AG08395 (cell line): Measurements from ENCODE around the gene AGO3.
"Not testable (repeated sequence)": the region's sequence is repeated elsewhere in the genome, so short reads cannot be mapped to it uniquely, and the experiment has no call there.

Experiments
- DNase-seq: peaks from one replicate; pipeline ENCODE4 v3.0.0; 2012; ENCODE audit warnings: mixed read lengths, low spot score

The AGO3 gene

DNA sequence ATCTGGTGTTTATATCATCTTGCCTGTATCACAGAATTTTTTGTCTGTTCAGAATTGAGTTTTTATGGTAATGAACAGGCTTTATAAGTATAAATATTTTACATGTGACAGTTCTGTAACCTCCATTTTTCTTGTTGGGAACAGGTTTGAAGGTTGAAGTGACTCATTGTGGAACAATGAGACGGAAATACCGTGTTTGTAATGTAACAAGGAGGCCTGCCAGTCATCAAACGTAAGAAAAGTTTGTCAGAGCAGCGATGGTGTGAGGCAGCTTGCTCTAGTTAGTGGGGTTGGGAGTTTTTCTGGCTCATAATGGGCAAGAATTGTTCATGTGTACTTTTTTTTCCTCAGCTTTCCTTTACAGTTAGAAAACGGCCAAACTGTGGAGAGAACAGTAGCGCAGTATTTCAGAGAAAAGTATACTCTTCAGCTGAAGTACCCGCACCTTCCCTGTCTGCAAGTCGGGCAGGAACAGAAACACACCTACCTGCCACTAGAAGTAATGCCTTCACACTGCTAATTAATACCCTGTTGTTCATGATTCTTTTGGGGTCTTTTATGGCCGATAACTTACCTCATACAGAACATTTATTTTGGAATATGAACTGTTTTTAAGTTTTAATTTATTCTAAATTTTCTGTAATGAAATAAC, 77.8 kb downstream of the AGO3 start:
- DNase-seq = no peak

DNA sequence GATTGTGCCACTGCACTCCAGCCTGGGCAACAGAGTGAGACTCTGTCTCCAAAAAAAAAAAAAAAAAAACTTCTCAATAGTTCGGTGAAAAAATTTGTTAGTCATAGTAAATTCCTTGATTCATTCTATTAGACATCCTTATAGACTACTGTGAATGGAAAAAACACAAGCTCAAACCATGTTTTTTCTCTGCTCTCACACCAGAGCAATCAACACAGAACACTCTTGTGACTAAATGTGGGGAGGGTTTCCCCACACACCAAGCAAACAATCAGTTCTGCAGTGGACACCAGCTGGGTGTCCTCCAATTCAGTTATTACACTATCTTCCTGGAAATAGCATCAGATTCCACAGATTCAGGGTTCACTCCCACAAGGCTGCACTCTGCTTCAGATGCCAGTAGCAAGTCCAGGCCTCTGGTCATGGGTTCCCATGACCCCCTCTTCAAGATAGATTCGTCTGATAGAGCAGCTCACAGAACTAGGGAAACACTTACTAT, 83.9 kb downstream of the AGO3 start:
- DNase-seq = no peak

DNA sequence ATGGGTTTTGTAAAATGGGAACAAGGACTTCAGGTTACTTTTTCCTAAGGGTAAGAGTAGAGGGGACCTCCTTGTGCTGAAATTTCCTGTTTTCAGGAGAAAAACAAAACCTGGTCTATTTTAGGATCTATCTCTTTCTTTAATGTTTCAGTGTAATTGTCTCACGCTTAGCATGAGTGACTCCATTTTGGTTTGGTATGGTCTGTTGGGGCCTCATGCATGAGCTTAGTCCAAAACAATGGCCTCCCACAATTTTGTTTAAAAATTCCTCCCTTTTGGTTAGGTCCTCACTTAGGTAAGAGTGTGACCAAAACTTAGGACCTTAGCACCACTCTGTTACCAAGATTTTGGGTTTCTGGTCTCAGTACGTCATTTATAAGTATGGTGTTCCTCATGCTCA, 85.8 kb downstream of the AGO3 start:
- DNase-seq = no peak

DNA sequence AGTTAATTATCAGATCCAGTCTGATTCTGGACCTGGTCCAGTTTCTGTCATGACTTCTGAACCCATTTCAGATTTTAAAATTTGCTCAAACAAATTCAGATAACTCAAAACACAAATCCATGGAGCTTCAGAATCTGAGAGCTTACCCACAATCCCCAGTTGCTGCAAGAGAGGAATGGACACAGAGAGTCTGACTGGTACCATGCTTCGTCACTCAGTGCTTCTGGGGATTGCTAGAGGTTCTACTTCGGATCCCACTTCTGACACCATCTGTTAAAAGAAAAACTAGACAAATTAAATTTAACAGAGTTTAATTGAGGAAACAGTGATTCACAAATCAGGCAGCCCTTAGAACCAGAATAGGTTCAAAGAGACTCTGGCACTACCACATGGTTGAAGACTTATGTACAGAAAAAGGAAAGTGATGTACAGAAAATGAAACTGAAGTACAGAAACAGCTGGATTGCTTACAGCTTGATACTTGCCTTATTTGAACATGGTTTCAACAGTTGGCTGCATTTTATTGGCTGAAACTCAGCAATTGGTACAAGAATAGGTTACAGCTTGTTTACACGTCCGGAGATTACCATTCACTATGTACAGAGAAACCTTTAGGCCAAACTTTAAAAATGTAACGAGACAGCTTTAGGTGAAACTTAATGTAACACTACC, 92.3 kb downstream of the AGO3 start:
- no peak for DNase-seq

DNA sequence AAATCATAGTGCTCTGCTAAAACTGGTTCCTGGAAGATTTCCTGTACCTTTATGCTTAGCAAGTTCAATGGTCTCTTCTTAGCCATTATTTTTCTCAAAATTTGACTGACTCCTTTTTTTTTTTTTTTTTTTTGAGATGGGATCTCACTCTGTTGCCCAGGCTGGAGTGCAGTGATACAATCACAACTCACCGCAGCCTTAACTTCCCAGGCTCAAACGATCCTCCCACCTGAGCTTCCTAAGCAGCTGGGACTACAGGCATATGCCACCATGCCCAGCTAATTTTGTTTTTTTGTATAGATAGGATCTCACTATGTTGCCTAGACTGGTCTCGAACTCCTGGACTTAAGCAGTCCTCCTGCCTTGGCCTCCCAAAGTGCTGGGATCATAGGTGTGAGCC, 93.1 kb downstream of the AGO3 start:
- DNase-seq = not testable (repeated sequence)

DNA sequence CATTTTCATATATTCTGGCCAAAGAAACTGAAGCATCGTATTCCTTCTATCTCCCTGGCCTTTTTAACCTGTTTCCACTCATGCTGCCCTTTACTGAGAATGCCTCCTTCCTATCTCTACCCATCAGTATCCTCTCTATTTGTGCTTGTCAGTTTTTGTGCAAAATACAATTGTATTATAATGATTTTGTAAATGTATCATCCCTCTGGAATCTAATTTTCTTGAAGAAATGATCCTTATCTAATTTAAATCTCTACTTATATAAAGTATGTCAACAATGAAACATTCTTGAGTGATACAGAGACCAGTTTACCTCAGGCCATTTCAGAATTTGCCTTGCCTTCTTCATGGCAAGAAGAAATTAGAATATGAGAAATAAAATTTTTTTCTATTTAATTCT, 93.9 kb downstream of the AGO3 start:
- DNase-seq = no peak

DNA sequence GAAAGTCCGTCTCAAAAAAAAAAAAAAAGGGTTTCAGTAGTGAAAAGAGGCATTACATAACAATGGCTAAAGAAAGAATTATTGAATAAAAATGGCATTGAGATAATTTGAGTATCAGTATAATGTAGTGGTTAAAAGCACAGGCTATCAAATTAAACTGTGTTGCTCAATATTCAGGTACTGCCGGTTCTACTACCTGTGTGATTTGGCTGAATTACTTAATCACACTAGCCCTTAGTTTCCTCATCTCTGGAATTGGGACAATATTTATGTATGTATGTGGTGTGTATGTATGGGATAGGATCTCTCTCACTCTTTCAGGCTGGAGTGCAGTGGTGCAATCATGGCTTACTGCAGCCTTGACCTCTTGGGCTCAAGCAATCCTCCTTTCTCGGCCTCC, 96.9 kb downstream of the AGO3 start:
- DNase-seq = no peak

DNA sequence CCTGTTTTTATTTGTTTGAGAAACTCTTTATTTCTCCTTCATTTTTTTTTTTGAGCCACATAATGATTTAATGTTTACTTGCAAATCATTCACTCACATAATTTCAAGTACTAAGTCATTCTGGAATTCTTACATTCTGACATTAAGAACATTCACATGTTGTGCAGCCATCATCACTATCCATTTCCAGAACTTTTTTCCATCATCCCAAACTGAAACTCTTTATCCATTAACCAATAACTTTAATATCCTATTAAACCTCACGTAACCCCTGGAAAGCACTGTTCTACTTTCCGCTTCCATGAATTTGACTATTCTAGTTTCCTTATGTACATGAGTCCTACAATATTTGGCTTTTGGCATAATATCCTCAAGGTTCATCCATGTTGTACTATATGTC, 100.5 kb downstream of the AGO3 start:
- DNase-seq = no peak

DNA sequence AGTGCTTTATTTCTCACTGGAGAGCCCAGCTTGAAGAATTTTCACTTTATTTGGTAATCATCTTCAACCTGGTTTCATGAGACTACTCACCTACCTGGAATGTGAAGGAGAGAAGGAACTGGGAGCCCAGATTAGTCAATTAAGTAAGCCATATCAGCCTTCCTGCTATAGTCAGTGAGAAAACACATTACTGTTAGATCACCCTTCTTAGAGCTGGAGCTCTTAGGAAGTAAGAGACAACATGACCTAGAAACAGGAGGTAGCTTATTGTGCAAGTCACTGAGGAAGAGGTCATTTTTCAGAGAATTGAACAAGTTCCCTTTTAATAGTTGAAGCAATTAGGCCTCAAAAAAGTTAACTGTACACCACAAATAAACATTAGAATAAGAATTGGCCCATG, 103.8 kb downstream of the AGO3 start:
- DNase-seq = peak; percentile 11

DNA sequence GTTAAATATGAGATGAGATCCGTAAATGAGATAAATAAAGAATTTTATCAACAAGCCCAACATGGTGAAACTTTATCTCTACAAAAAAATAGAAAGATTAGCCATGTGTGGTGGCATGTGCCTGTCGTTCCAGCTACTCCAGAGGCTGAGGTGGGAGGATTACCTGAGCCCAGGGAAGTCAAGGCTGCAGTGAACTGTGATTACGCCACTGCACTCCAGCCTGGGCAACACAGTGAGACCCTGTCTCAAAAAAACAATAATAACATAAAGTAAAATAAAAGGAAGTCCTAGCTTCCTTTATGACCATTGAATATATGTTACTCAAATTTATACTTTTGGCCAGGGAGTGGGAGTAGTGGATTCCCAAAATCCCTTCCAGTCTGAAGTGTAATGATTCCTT, 104.2 kb downstream of the AGO3 start:
- DNase-seq = no peak

DNA sequence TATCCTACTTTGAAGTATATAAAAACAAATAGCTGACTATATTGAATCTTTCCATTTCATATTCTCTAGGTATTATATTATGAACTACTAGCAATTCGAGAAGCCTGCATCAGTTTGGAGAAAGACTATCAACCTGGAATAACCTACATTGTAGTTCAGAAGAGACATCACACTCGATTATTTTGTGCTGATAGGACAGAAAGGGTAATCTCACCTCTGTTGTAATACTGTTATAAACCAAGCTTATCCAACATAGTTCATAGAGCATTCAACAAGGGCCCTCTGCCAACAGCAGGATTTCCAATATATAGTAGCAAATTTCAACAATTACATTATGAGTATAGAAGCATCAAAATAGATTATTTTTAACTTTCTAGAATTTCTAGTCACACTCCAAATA, 109.3 kb downstream of the AGO3 start:
- no peak for DNase-seq

DNA sequence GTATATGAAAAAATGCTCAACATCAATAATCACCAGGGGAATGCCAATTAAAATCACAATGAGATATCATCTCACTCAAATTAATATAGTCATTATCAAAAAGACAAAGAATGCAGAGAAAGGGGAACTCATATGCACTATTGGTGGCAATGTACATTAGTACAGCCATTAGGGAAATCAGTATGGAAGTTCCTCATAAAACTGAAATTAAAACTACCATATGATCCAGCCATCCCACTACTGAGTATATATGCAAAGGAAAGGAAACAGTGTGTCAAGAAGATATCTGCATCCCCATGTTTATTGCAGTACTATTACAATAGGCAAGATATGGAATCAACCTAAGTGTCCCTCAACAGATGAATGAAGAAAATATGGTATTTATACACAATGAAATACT, 120.9 kb downstream of the AGO3 start:
- no peak for DNase-seq

DNA sequence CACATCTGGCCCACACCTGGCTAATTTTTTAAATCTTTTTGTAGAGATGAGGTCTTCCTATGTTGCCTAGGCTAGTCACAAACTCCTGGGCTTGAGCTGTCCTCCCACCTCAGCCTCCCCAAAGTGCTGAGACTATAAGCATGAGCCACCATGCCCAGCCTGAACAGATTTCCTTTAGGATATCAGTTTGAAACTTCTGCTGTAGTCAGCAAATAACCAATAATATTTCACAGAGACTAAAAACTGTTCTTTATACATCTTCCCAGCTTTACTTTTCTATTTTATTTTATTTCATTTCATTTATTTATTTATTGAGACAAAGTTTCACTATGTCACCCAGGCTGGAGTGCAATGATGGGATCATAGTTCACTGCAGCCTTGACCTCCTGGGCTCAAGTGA, 123.1 kb downstream of the AGO3 start:
- no peak for DNase-seq

DNA sequence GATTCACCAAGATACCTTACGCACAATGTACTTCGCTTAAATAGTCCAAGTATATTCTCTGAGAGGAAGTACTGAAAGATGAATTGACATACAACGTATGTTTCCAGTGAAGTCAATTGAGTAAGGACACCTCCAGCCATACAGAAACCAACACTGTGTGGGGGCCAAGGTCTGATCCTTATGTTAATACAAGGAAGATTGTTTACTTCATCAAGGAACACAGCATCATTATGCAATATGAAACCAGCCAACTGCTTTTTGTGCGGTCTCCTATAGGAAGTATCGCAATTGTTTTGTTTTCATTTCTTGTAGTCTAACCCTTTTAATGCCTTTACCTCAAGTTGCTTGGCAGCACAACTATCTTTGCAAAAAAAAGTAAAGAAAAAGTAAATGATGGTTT, 124.8 kb downstream of the AGO3 start:
- no peak for DNase-seq

DNA sequence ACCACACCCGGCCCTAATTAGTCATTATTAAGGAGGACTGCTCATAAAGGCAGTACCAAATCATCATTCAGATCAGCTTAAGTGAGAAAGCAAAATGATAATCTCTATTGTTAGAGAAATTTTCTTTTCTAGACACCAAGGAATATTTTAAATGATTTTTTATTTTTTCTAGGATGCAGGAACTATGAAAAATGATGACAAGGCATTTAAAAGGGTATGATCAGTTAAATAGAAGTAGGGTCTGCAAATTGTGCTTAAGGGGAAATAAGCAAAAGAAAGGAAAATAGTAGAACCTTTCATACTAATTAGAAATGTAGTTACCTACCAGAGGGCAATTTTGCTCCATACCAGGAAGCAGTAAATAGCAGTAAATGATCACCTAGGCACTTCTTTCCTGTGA, 131.4 kb downstream of the AGO3 start:
- DNase-seq = no peak

DNA sequence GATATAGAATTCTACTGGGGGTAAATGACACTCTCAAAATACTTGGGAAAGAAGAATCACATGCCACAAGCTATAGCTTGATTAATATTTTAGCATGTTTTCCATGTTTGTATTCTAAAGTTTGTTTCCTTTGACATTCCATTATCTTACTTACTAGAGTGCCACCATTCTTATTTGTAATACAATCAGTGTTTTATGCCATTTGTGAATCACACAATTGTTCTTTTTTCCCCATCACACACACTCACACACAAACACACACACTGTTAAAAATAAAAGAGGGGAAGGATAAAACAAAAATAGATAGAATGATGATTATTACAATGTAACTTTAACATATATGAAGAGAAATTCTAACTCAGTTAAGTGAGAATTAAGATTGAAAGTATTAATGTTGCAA, 137.0 kb downstream of the AGO3 start:
- no peak for DNase-seq

DNA sequence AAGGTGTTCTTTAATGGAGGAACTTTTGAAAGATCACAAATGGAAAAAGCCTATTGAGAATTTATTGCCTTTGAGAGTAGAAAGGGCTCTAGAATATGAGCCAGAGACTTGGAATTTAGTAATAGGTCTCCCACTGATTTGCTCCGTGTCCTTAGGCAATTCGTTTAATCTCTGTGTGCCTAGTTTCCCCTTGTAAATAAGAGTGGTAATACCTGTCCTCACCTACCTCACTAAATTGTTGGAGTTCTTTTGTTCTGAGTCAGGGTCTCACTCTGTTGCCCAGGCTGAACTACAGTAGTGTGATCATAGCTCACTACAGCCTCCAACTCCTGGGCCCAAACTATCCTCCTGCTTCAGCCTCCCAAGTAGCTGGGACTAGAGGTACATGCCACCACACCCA, 138.0 kb downstream of the AGO3 start:
- DNase-seq = no peak

DNA sequence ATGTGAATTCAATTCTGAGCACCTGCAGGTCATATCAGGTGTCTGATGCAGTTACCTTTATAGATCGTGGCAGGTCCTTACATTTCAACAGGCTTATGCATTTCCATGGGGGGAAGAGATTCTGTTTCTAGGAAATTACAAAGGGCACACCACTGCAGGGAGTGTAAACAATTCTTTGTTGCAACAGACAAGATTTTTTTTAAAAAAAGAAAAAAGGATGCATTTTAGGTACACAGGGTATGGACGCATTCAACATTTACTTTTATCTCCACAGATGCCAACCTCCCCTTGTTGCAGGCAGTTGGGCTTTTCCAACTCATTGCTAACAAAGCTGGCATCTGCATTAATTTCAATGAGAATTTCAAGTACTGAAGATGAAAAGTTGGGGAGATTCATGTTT, 139.4 kb downstream of the AGO3 start:
- no peak for DNase-seq

DNA sequence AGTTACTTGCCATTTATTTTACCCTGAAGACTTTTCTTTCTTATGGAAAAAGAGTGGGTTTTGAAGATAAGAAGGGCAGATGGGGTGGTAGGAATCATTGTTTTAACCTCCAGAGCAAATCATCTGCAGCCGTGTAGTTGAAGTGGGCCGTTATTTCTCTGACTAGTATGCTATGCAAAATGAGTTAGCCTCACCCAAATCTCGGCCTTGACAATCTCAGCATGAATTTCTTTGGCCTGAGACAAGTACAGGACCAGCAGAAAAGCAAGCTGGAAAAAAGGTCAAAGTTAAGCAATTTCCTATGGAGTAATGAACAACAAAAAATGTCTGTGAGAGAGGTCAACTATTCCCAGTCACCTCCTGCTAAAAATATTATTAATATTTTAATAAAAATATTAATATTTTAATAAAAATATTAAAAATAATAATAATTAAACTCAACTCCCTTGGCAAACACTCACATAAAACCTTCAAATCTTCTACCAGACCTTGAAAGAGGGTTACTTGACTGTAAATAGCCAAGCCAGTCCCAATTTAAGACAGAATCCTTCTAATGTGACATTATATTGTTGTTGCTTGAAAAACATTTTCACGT, 146.2 kb downstream of the AGO3 start:
- no peak for DNase-seq

DNA sequence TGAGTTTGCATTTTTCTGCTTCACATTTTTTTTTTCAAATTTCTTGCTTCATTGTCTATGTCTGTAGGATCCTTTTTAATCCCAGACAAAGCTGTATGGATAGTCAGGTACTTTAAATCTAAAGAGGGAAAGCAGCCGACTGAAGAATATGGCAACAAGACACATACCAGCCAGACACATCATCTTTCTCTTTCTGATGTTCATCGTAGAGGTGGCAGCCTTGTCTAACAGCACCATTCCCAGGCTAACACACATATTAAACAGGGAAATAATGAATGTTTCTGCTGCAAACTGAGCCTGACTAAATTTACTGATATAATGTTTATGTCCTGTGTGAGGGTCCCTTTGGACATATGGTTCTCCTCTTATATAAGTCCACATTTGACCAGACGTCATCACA, 149.3 kb downstream of the AGO3 start:
- DNase-seq = no peak

DNA sequence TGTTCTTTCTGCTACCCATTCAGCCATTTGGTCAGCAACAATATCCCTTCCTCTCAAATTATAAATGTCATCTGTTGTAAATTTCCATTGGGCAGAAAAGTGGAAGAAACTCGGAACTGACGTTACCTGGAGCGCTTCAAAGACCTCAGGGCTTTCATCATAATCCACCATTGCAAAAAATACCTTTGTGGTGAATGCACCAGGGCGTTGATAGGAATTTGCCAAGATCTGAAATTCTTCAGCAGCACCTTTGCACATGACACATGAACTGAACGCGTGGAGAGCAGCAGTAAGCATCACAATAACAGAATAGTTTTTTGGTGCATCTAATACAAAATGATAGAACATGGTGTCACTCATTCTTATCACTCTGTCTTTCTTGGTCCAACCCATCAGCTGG, 149.9 kb downstream of the AGO3 start:
- DNase-seq = no peak

DNA sequence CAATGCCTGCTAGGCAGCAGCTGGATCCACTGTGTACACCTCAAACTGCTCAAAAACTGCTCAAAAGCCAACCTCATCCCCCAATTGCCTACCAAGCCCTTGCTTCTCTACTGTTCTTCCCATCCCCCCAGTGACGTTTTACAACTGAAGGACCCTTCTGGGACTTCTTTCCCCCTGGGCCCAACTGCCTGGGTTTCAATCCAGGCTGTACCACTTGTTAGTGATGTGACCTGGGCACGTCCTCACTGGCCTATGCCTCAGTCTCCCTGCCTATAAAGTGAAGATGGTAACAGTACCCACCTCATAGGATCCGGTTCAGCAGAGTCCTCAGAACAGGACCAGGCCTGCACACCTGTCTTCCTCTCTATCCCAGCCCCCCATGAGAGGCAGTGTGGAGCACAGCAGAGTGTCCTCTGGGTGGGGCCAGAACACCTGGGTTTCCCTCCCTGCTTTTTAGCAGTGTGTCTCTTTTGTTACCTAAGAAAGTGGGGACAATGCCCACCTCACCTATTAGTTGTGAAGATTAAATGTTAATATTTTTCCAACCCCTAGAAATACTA, 151.1 kb downstream of the AGO3 start:
- DNase-seq = no peak

DNA sequence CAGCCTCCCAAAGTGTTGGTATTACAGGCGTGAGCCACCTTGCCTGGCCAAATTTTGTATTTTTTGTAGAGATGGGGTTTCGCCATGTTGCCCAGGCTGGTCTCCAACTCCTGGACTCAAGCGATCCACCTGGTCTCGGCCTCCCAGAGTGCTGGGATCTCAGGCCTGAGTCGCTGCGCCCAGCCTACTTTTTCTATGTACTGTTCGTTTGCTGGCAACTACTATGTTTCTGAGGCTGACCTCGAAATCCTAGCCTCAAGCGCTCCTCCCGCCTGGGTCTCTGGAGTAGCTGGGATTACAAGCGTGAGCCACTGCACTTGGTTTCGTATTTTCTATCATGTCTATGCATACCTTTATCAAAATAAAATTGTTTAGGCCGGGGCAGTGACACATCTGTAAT, 152.3 kb downstream of the AGO3 start:
- no peak for DNase-seq
